ENCODE measurements around the gene GMIP.
"Not testable (repeated sequence)": the region's sequence is repeated elsewhere in the genome, so short reads cannot be mapped to it uniquely, and the experiment has no call there.

The GMIP gene, protein sequence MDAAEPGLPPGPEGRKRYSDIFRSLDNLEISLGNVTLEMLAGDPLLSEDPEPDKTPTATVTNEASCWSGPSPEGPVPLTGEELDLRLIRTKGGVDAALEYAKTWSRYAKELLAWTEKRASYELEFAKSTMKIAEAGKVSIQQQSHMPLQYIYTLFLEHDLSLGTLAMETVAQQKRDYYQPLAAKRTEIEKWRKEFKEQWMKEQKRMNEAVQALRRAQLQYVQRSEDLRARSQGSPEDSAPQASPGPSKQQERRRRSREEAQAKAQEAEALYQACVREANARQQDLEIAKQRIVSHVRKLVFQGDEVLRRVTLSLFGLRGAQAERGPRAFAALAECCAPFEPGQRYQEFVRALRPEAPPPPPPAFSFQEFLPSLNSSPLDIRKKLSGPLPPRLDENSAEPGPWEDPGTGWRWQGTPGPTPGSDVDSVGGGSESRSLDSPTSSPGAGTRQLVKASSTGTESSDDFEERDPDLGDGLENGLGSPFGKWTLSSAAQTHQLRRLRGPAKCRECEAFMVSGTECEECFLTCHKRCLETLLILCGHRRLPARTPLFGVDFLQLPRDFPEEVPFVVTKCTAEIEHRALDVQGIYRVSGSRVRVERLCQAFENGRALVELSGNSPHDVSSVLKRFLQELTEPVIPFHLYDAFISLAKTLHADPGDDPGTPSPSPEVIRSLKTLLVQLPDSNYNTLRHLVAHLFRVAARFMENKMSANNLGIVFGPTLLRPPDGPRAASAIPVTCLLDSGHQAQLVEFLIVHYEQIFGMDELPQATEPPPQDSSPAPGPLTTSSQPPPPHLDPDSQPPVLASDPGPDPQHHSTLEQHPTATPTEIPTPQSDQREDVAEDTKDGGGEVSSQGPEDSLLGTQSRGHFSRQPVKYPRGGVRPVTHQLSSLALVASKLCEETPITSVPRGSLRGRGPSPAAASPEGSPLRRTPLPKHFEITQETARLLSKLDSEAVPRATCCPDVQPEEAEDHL

DNA sequence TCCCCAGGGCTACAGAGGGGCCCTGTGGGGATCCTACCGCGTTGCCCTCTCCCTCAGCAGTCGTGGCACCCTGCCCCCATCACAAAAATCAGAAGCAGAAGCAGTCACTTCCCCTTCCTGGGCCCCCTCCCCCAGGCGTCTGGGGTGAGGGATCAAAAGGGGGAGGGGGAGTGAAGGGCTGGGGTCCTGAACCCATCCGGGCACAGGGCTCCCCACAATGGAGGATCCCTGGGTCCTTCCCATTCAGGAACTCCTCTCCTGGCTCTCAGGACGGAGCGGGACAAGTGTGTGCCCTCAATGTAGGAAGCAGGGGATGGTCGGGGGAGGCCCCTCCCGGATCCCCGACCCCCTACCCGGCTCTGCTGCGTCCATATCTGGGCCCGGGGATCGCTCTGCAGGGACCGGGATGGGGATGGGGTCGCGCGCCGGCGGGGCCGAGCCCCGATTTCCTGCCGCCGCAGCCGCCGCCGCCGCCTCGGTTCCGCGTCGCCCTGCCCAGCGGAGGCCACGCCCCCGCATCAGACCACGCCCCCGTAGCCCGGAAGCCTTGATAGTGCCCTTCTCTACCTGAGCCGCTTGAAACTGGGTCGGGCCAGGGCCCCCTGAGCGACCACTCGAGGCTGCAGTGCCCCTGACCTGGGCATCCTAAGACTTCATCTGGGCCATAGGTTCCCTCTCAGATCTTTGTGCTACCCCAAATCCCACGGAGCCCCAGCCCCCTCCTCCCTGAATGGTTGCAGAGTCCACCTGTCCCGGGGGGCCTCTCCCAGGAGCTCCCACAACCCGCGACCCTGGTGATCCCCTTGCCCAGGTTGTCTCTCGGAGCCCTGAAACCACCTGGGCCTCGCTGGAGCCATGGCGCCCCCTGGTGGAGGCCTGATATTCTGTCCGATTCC lies at the start of gene GMIP:
Gene GMIP, minus strand, starts transcription at position 500 of the 896 bp plus-strand sequence. Its CDS starts 128 bp downstream, at position 372.
- DNase-seq (ENCODE audit: low read depth in 2 of 2) = peak; percentile 77 to 86

DNA sequence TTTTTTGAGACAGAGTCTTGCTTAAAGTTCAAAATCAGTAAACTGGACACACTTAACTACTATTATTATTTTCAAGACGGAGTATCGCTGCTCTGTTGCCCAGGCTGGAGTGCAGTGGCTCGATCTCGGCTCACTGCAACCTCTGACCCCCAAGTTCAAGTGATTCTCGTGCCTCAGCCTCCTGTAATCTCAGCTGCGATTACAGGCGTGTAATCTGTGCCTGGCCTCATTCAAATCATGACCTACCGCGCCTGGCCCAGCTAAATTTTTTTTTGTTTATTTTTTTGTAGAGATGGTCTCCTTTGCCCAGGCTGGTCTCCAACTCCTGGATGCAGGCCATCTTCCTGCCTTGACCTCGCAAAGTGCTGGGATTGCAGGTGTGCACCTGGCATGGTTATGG lies 48.2 kb upstream of the GMIP start:
- DNase-seq (ENCODE audit: low read depth in 2 of 2) = no peak

DNA sequence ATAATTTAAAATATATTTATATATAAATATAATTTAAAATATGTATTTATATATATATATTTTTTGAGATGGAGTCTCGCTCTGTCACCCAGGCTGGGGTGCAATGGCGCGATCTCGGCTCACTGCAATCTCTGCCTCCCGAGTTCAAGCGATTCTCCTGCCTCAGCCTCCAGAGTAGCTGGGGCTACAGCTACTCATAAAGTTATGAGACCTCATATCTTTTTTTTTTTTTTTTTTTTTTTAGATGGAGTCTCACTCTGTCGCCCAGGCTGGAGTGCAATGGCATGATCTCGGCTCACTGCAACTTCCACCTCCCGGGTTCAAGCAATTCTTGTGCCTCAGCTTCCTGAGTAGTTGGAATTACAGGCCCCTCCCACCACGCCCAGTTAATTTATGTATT lies 45.6 kb upstream of the GMIP start:
- DNase-seq (ENCODE audit: low read depth in 2 of 2) = not testable (repeated sequence)

DNA sequence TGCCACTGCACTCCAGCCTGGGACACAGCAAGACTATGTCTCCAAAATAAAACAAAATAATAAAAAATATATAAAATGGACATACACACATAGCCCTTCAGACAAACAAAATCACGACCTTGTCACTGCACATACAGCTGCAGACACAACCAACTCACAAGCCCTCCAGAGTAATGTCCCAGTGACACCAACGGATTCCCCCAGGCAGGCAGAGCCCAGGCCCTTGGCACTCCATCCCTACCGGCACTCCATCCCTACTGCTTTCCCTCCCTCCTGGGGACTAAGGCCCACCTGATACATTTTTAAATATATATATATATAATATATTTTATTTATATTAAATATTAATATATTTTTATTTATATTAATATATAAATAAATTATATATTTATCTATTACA lies 43.6 kb upstream of the GMIP start:
- no peak for DNase-seq (ENCODE audit: low read depth in 2 of 2)

DNA sequence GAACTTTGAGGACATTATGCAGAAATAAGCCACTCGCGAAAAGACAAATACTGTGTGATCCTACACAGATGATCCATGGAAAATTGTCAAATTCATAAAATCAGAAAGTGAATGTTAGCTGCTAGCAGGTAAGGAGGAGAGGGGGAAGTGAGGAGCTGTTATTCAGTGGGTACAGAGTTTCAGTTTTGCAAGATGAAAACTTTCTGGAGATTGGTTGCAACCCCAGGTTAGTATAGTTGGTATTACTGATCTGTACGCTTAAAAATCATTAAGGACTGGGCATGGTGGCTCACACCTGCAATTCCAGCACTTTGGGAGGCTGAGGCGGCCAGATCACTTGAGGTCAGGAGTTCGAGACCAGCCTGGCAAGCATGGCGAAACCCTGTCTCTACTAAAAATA lies 43.1 kb upstream of the GMIP start:
- DNase-seq (ENCODE audit: low read depth in 2 of 2) = no peak

DNA sequence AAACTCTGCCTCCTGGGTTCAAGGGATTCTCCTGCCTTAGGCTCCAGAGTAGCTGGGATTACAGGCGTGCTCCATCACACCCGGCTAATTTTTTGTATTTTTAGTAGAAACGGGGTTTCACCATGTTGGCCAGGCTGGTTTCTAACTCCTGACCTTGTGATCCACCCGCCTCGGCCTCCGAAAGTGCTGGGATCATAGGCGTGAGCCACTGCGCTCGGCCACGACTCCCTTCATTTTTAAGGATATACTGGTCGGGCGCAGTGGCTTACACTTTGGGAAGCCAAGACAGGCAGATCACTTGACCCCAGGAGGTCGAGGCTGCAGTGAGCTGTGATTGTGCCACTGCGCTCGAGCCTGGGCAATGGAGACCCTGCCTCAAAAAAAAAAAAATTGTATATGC lies 42.7 kb upstream of the GMIP start:
- not testable (repeated sequence) for DNase-seq (ENCODE audit: low read depth in 2 of 2)

DNA sequence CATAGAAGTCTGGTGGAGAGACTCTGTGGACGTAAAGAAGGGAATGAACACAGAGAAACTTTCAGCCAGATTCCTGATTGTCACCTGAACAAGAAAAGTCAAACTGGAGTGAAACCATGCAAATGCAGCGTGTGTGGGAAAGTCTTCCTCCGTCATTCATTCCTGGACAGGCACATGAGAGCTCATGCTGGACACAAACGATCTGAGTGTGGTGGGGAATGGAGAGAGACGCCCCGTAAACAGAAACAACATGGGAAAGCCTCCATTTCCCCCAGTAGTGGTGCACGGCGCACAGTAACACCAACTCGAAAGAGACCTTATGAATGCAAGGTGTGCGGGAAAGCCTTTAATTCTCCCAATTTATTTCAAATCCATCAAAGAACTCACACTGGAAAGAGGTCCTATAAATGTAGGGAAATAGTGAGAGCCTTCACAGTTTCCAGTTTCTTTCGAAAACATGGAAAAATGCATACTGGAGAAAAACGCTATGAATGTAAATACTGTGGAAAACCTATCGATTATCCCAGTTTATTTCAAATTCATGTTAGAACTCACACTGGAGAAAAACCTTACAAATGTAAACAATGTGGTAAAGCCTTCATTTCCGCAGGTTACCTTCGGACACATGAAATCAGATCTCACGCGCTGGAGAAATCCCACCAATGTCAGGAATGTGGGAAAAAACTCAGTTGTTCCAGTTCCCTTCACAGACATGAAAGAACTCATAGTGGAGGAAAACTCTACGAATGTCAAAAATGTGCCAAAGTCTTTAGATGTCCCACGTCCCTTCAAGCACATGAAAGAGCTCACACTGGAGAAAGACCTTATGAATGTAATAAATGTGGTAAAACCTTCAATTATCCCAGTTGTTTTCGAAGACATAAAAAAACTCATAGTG lies 36.0 kb upstream of the GMIP start:
- DNase-seq (ENCODE audit: low read depth in 2 of 2) = no peak

DNA sequence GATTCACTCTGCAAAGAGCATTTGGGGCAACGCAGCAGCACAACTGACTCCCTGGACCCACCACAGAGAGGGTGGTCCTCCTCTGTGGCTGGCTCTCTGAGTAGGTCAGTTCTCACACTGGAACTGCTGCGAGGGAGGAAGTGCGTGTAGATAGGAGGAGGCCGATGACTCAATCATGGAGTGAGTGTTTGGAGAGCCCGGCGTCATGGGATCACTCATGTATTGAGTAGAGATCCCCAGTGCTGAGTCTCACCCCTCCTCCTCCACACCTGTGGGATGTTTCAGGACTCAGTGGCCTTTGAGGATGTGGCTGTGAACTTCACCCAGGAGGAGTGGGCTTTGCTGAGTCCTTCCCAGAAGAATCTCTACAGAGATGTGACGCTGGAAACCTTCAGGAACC lies 34.1 kb upstream of the GMIP start:
- DNase-seq (ENCODE audit: low read depth in 2 of 2) = no peak

DNA sequence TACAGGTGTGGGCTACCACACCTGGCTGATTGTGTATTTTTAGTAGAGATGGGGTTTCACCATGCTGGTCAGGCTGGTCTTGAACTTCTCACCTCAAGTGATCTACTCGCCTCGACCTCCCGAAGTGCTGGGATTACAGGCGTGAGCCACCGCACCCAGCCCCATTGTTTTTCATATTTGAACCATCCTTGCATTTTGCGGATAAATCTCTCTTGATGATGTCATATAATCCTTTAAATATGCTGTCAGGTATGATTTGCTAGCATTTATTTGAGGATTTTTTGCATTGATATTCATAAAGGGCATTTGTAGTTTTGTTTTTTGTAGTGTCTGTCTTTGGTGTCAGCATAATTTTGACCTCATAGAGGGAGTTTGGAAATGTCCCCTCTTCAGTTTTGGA lies 30.9 kb upstream of the GMIP start:
- DNase-seq (ENCODE audit: low read depth in 2 of 2) = no peak

DNA sequence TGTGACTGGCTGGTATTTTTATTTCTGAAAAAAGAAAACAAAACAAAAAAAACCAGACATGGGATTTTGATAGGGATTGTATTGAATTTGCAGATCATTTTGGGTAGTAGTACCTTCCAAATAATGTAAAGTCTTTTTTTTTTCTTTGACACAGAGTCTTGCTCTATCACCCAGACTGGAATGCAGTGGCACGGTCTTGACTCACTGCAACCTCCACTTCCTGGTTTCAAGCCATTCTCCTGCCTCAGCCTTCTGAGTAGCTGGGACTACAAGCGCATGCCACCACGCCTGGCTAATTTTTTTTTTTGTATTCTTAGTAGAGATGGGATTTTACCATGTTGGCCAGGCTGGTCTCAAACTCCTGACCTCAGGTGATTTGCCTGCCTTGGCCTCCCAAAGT lies 29.4 kb upstream of the GMIP start:
- no peak for DNase-seq (ENCODE audit: low read depth in 2 of 2)

DNA sequence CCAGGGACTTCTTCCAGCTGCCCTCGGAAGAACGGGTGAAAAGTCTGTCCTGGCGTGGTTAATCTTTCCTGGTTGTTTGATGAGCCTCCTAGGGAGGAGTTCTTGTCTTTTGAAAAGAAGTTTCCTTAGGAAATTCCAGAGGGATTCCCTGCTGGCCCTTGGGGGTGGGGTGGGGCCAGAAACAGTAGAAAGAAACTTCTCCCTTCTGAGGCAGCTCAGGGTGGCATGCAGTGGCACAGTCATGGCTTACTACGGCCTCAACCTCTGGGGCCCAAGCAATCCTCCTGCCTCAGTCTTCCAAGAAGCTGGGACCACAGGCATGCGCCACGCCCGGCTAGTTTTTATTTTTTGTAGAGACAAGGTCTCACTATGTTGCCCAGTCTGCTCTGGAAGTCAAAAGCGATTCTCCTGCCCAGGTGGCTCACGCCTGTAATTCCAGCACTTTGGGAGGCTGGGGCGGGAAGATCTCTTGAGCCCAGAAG lies 26.7 kb upstream of the GMIP start:
- DNase-seq (ENCODE audit: low read depth in 2 of 2) = no peak

DNA sequence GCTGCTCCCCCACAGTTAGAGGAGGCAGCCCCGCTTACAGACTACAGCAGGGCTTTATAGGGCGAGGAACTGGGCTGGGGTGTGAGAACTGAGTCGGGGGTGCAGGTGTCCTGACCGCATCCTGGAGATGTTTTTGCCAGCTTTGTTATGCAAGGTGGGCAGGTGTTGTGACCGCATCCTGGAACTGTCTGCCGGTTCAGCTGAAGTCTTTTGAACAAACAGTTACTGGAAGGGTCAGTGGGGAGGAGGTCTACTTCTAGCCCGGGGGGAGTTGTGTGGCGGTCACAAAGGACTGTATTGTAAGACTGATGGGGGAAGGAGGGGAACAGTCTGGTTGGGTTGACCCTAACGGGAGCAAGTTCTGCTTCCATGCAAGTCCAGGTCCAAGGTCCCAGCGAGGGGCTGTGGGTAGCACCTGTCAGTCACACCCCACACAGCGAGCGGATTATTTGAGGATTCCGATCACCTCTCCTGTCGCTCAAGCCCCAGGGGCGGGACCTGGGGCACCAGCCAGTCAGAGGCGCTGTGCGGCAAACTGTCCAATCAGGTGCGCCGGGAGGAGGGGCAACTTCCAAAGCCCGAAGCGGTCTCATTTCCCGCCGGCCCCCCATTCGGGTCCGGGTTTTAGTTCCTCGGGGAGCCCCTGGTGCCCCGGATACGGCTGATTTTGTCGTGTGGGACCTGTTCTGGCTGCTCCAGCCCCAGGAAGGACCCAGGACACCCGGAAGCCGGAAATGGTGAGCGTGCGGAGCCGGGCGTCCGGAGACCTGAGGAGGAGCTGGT lies 25.0 kb upstream of the GMIP start, which contains the start of gene ZNF101:
Gene ZNF101, plus strand, starts transcription at position 610 of the 783 bp plus-strand sequence. Its CDS starts 125 bp downstream, at position 735.
- peak; percentile 85 to 89 for DNase-seq (ENCODE audit: low read depth in 2 of 2)

DNA sequence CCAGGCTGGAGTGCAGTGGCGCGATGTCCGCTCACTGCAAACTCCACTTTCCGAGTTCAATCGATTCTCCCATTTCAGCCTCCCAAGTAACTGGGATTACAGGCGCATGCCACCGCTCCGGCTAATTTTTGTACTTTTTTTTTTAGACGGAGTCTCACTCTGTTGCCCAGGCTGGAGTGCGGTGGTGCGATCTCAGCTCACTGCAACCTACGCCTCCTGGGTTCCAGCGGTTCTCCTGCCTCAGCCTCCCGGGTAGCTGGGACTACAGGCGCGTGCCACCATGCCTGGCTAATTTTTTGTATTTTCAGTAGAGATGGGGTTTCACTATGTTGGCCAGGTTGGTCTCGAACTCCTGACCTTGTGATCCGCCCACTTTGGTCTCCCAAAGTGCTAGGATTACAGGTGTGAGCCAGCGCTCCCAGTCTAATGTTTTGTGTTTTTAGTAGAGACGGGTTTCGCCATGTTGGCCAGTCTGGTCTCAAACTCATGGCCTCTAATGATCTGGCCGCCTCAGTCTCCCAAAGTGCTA lies 22.0 kb upstream of the GMIP start:
- DNase-seq (ENCODE audit: low read depth in 2 of 2) = not testable (repeated sequence)

DNA sequence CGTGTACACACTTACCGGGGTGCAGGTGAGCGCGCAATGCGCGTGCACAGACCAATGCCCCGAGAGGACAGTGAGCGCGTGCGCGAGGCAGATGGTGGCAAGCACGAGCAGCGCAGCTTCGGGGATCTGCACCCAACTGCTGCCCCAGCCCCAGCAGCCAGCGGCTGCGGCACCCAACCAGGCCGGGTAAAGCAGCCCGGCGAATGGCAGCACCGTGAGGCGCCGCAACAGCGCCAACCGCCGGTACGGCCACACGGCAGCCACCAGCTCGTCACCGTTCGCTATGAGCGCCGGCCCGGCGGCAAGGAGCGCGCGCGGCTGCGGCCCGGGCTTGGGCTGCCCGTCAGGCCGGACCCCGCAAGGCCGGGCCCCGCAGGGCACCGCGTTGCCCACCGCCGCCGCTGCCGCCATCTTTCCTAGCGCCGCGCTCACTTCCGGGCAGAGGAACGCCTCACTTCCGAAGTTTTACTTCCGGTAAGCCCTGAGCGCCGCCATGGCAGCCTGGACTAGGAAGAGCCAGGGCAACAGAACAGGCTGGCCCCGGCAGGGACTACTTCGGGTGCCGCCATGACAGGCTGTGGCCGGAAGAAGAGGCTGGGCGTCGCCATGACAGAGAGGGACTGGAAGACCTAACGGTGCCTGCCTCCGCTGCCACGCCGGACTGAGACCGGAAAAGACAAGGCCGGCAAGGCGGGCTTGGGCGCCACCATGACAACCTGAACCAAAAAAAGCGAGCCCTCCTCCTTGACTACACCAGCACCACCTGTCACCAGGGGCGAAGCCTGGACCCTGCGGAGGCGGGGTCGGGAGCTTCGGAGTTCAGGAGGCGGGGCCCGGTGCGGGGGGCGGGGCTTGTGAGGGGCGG lies 20.0 kb upstream of the GMIP start, which contains the start of gene ATP13A1:
Gene ATP13A1, minus strand, starts transcription at position 421 of the 865 bp plus-strand sequence. Its CDS starts 10 bp downstream, at position 411.
- peak; percentile 84 to 85 for DNase-seq (ENCODE audit: low read depth in 2 of 2)

DNA sequence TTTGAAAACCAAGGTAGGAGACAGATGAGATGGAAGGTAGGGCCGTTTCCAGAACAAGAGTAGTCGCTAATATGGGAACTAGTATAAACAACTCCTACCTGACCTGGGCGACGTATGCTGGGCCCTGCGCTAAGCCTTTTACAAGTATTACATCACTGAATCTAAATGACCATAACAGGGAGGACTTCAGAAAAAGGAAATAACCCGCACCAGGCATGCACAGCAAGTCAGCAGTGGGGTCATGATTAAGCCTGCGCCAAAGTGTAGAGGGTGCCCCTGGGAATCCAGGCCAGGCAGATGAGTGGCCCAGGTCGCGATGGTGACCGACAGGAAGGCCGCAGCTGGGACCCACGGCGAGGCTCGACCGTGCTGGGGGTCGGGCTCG lies 19.4 kb upstream of the GMIP start:
- DNase-seq (ENCODE audit: low read depth in 2 of 2) = no peak

DNA sequence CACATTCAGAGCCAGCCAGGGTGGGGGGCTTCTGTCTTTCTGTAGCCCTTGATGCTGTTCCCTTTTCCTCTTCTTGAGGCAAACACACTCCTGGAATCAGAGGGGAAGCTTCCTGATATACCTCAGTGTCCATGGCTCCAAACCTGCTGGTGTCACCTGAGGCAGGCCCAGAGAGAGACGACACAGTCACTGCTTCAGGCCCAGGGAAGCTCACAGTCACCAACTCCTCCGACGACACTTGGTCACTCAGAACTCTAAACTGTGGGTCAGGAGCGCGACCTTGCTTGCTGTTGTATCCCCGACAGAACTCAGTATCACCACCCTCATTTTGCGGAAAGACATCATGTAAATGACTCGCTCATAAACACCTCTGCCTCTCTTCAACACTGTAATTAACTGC lies 18.9 kb upstream of the GMIP start:
- DNase-seq (ENCODE audit: low read depth in 2 of 2) = no peak

DNA sequence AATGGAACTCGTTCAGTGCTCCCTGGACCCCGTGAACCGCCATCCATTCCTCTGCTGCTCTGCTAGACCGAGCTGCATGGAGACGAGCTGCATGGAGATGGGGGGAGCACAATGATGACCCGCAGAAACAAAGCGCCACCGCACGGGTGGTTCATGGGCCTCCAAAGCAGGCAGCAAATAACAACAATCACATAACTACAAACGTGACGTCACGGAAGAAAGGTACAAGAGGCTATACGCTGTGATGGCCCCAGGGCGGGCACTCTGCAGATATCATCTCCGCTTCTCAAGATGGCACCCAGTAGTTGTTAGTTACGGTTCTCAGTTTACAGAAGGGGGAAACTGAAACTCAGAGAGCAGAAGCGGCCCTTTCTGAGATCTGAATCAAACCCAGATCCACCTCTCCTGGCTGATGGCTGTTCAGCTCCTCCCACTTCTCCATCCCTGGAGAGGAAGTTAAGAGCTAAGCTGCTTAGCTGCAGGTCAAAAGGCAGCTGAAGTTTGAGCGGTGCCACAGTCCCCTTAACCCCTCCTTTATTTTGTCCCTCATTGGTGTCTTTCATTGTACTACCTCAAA lies 18.3 kb upstream of the GMIP start:
- DNase-seq (ENCODE audit: low read depth in 2 of 2) = no peak
